Ectodermal cell (in vitro differentiated cells): ENCODE results near the gene FRMD6.

Source experiments
- H3K27ac ChIP-seq: 2 replicates; pipeline ENCODE4 v1.7.0; 2013; ENCODE audit warnings: mild to moderate bottlenecking, low read depth, low read length; ENCODE audit not compliant: insufficient read depth, poor library complexity, severe bottlenecking
- H3K27me3 ChIP-seq: 2 replicates; pipeline ENCODE4 v1.7.0; 2013; ENCODE audit warnings: mild to moderate bottlenecking, low read length; ENCODE audit not compliant: insufficient read depth, control insufficient read depth, poor library complexity, severe bottlenecking
- H3K36me3 ChIP-seq: one replicate; pipeline ENCODE4 v1.7.0; 2013; ENCODE audit warnings: low read length; ENCODE audit not compliant: control insufficient read depth, insufficient read depth
- H3K4me1 ChIP-seq: one replicate; pipeline ENCODE4 v1.7.0; 2013; ENCODE audit warnings: low read length; ENCODE audit not compliant: control insufficient read depth, insufficient read depth
- H3K4me3 ChIP-seq: 2 replicates; pipeline ENCODE4 v1.7.0; 2013; ENCODE audit warnings: low read depth, low read length, control low read depth; ENCODE audit not compliant: insufficient read depth
- H3K9me3 ChIP-seq: 2 replicates; pipeline ENCODE4 v1.7.0; 2013; ENCODE audit warnings: mild to moderate bottlenecking, low read length, moderate library complexity; ENCODE audit not compliant: control insufficient read depth
- WGBS, 2 experiments: methylation state at CpG; one replicate each; pipeline ENCODE4 v1.1.7; 2013; ENCODE audit warnings: missing lambda C conversion rate in 2 of 2; 5-methylcytosine and 5-hydroxymethylcytosine counted together

Gene FRMD6

GRCh38 chr14:51613416-51613815 lies 38.3 kb upstream of the FRMD6 start:
- 86 to 89% methylated on average over 3 of the region's 3 CpGs for WGBS, 2 experiments
- Histone ChIP-seq H3K9me3 (no peaks in the 10 kb centered on the region), H3K36me3 (no peaks in the 10 kb centered on the region), H3K27ac (no peak overlapping the region), H3K4me3 (no peak overlapping the region), H3K27me3 (no peaks in the 10 kb centered on the region), H3K4me1 (no peaks in the 10 kb centered on the region)

GRCh38 chr14:51614707-51615106 lies 37.0 kb upstream of the FRMD6 start:
- H3K4me1 ChIP-seq: no peaks in the 10 kb centered on the region
- H3K4me3 ChIP-seq: no peak overlapping the region
- no peaks in the 10 kb centered on the region for H3K9me3 ChIP-seq
- no peak overlapping the region for H3K27ac ChIP-seq
- H3K27me3 ChIP-seq: no peaks in the 10 kb centered on the region
- no peaks in the 10 kb centered on the region for H3K36me3 ChIP-seq

- Histone ChIP-seq H3K9me3 (no peaks in the 10 kb centered on the region), H3K4me3 (no peak overlapping the region), H3K27ac (no peak overlapping the region), H3K27me3 (no peaks in the 10 kb centered on the region), H3K36me3 (no peaks in the 10 kb centered on the region), H3K4me1 (no peaks in the 10 kb centered on the region)
- WGBS, 2 experiments: 89 to 98% methylated on average over 1 of the region's 1 CpG
Measured at GRCh38 chr14:51616256-51616655, 35.5 kb upstream of the FRMD6 start.

- no peak overlapping the region for H3K27ac ChIP-seq
- H3K4me3 ChIP-seq: no peak overlapping the region
- no peaks in the 10 kb centered on the region for H3K9me3 ChIP-seq
Measured at GRCh38 chr14:51616724-51617409, 34.8 kb upstream of the FRMD6 start.

GRCh38 chr14:51619561-51619960 lies 32.1 kb upstream of the FRMD6 start:
- WGBS, 2 experiments: 70 to 85% methylated on average over 3 to 4 of the region's 4 CpGs
- Histone ChIP-seq H3K27ac (no peak overlapping the region), H3K36me3 (no peaks in the 10 kb centered on the region), H3K4me1 (no peaks in the 10 kb centered on the region), H3K9me3 (no peaks in the 10 kb centered on the region), H3K27me3 (no peaks in the 10 kb centered on the region), H3K4me3 (no peak overlapping the region)

More at GRCh38 chr14:51616724-51617409, 34.8 kb upstream of the FRMD6 start:
- H3K4me1 ChIP-seq: no peaks in the 10 kb centered on the region
- H3K27me3 ChIP-seq: no peaks in the 10 kb centered on the region
- 82 to 88% methylated on average over 3 to 4 of the region's 4 CpGs for WGBS, 2 experiments
- no peaks in the 10 kb centered on the region for H3K36me3 ChIP-seq

- Histone ChIP-seq H3K27me3 (no peaks in the 10 kb centered on the region), H3K27ac (no peak overlapping the region), H3K4me3 (no peak overlapping the region), H3K9me3 (no peaks in the 10 kb centered on the region), H3K4me1 (no peaks in the 10 kb centered on the region), H3K36me3 (no peaks in the 10 kb centered on the region)
- WGBS, 2 experiments: 94 to 95% methylated on average over 2 of the region's 2 CpGs
Measured at GRCh38 chr14:51620056-51620455, 31.7 kb upstream of the FRMD6 start.

GRCh38 chr14:51621654-51622053 lies 30.1 kb upstream of the FRMD6 start:
- Histone ChIP-seq H3K27ac (no peak overlapping the region), H3K4me1 (no peaks in the 10 kb centered on the region), H3K9me3 (no peaks in the 10 kb centered on the region), H3K36me3 (no peaks in the 10 kb centered on the region), H3K4me3 (no peak overlapping the region), H3K27me3 (no peaks in the 10 kb centered on the region)
- WGBS, 2 experiments: 96 to 100% methylated on average over 1 to 2 of the region's 2 CpGs

- WGBS, 2 experiments: 83 to 88% methylated on average over 2 of the region's 2 CpGs
- H3K36me3 ChIP-seq: no peaks in the 10 kb centered on the region
- no peak overlapping the region for H3K4me3 ChIP-seq
- no peak overlapping the region for H3K27ac ChIP-seq
- H3K27me3 ChIP-seq: no peaks in the 10 kb centered on the region
- H3K4me1 ChIP-seq: no peaks in the 10 kb centered on the region
- H3K9me3 ChIP-seq: no peaks in the 10 kb centered on the region
Measured at GRCh38 chr14:51622376-51622775, 29.3 kb upstream of the FRMD6 start.

- H3K27ac ChIP-seq: no peak overlapping the region
- no peak overlapping the region for H3K4me3 ChIP-seq
- H3K4me1 ChIP-seq: no peaks in the 10 kb centered on the region
- WGBS, 2 experiments: 100% methylated on average over 1 of the region's 1 CpG
- H3K36me3 ChIP-seq: no peaks in the 10 kb centered on the region
- H3K27me3 ChIP-seq: no peaks in the 10 kb centered on the region
- no peaks in the 10 kb centered on the region for H3K9me3 ChIP-seq
Measured at GRCh38 chr14:51624955-51625569, 26.6 kb upstream of the FRMD6 start.

- no peaks in the 10 kb centered on the region for H3K36me3 ChIP-seq
- no peak overlapping the region for H3K4me3 ChIP-seq
- 93 to 94% methylated on average over 1 to 2 of the region's 2 CpGs for WGBS, 2 experiments
- H3K4me1 ChIP-seq: no peaks in the 10 kb centered on the region
- H3K27me3 ChIP-seq: no peaks in the 10 kb centered on the region
- H3K9me3 ChIP-seq: no peaks in the 10 kb centered on the region
- H3K27ac ChIP-seq: no peak overlapping the region
Measured at GRCh38 chr14:51626185-51626584, 25.5 kb upstream of the FRMD6 start.
